HepG2 (cell line): ENCODE results near the gene PDGFB. TPM values are rescaled to one million over a fixed set of nuclear protein-coding genes. Genes with fewer than 3 reads are reported as not detected.
A peak's percentile ranks its signal among the peaks of the same experiment; 100 is the strongest.

Experiments
- BRD4 ChIP-seq: sonication (generic); formaldehyde crosslinking; IDR thresholded peaks from 2 replicates; pipeline ENCODE4 v1.4.0; 2020; ENCODE audit warnings: missing genetic modification reagents
- ELF4 ChIP-seq: sonication (generic); formaldehyde crosslinking; IDR thresholded peaks from 2 replicates; pipeline ENCODE4 v1.5.0; 2020; ENCODE audit warnings: missing genetic modification reagents, mild to moderate bottlenecking, moderate library complexity, borderline replicate concordance
- KLF13 ChIP-seq: sonication (generic); formaldehyde crosslinking; IDR thresholded peaks from 2 replicates; pipeline ENCODE4 v1.4.0; 2020; ENCODE audit warnings: mild to moderate bottlenecking, missing genetic modification reagents
- PITX1 ChIP-seq: sonication (generic); formaldehyde crosslinking; IDR thresholded peaks from 2 replicates; pipeline ENCODE4 v1.5.1; 2020; ENCODE audit warnings: mild to moderate bottlenecking, missing genetic modification reagents
- SMAD1 ChIP-seq: sonication (generic); formaldehyde crosslinking; IDR thresholded peaks from 2 replicates; pipeline ENCODE4 v1.4.0; 2020; ENCODE audit warnings: missing genetic modification reagents, low read depth, mild to moderate bottlenecking, borderline replicate concordance
- SOX5 ChIP-seq: IDR thresholded peaks from 2 replicates; pipeline ENCODE4 v1.6.1; 2016; ENCODE audit warnings: borderline replicate concordance
- SP2 ChIP-seq: sonication (generic); formaldehyde crosslinking; IDR thresholded peaks from 2 replicates; pipeline ENCODE4 v1.5.1; 2020; ENCODE audit warnings: mild to moderate bottlenecking, missing genetic modification reagents
- STAG1 ChIP-seq: sonication (generic); formaldehyde crosslinking; IDR thresholded peaks from 2 replicates; pipeline ENCODE4 v1.4.0; 2020; ENCODE audit warnings: missing genetic modification reagents
- TSC22D2 ChIP-seq: sonication (generic); formaldehyde crosslinking; IDR thresholded peaks from 2 replicates; pipeline ENCODE4 v1.5.1; 2020; ENCODE audit warnings: missing genetic modification reagents, mild to moderate bottlenecking, borderline replicate concordance
- YEATS2 ChIP-seq: sonication (generic); formaldehyde crosslinking; IDR thresholded peaks from 2 replicates; pipeline ENCODE4 v1.4.0; 2020; ENCODE audit warnings: missing genetic modification reagents, borderline replicate concordance
- ZIK1 ChIP-seq: sonication (generic); formaldehyde crosslinking; IDR thresholded peaks from 2 replicates; pipeline ENCODE4 v1.5.0; 2020; ENCODE audit warnings: mild to moderate bottlenecking, low read depth, missing genetic modification reagents, borderline replicate concordance
- ZMYM2 ChIP-seq: sonication (generic); formaldehyde crosslinking; IDR thresholded peaks from 2 replicates; pipeline ENCODE4 v1.8.0; 2022; ENCODE audit warnings: mild to moderate bottlenecking, missing genetic modification reagents
- ZNF20 ChIP-seq: sonication (generic); formaldehyde crosslinking; IDR thresholded peaks from 2 replicates; pipeline ENCODE4 v1.4.0; 2020; ENCODE audit warnings: mild to moderate bottlenecking, moderate library complexity, missing genetic modification reagents
- ZNF451 ChIP-seq: sonication (generic); formaldehyde crosslinking; IDR thresholded peaks from 2 replicates; pipeline ENCODE4 v1.5.0; 2020; ENCODE audit warnings: mild to moderate bottlenecking, missing genetic modification reagents
- ZNF687 ChIP-seq: sonication (generic); formaldehyde crosslinking; IDR thresholded peaks from 2 replicates; pipeline ENCODE4 v1.5.1; 2020; ENCODE audit warnings: mild to moderate bottlenecking, missing genetic modification reagents, moderate library complexity
- ZNF746 ChIP-seq: sonication (generic); formaldehyde crosslinking; IDR thresholded peaks from 2 replicates; pipeline ENCODE4 v1.8.0; 2022; ENCODE audit warnings: mild to moderate bottlenecking, missing genetic modification reagents
- ZNF75D ChIP-seq: sonication (generic); formaldehyde crosslinking; IDR thresholded peaks from 2 replicates; pipeline ENCODE4 v1.8.1; 2023; ENCODE audit warnings: missing genetic modification reagents, mild to moderate bottlenecking, borderline replicate concordance
- ZNF781 ChIP-seq: sonication (generic); formaldehyde crosslinking; IDR thresholded peaks from 2 replicates; pipeline ENCODE4 v1.5.1; 2020; ENCODE audit warnings: borderline replicate concordance, mild to moderate bottlenecking, missing genetic modification reagents; ENCODE audit errors: not compliant biosample characterization
- ZNF841 ChIP-seq: sonication (generic); formaldehyde crosslinking; IDR thresholded peaks from 2 replicates; pipeline ENCODE4 v1.8.1; 2023; ENCODE audit warnings: missing genetic modification reagents, borderline replicate concordance
- ZSCAN12 ChIP-seq: sonication (generic); formaldehyde crosslinking; IDR thresholded peaks from 2 replicates; pipeline ENCODE4 v1.9.0; 2021; ENCODE audit warnings: mild to moderate bottlenecking, missing genetic modification reagents
- polyA plus RNA-seq, 8 experiments: library from polyadenylated mRNA; depleted of rRNA in 3 of 8; stranded (reverse) in 7 of 8; unstranded in 1 of 8; fragments of >200 nt; fragmentation: Illumina TruSeq in 4 of 8; extraction: Trizol in 4 of 8; gene quantifications; 2 replicates each; pipeline versions ENCODE4 v1.2.1 to v1.2.3, GENCODE V29; 2011 to 2016; ENCODE audit warnings: low read depth in 4 of 8, missing spikeins in 1 of 8, mixed read lengths in 1 of 8; ENCODE audit not compliant: insufficient read depth in 1 of 8
- total RNA-seq, 5 experiments: library from RNA; depleted of rRNA; stranded (reverse); fragments of >200 nt; fragmentation: Illumina TruSeq; extraction: Trizol; gene quantifications; 2 replicates each; pipeline ENCODE4 v1.2.3, GENCODE V29; 2016; ENCODE audit warnings: low read depth in 1 of 5
- TF ChIP-seq, protein P1 (sequence below): sonication (generic); formaldehyde crosslinking; IDR thresholded peaks from 2 replicates; pipeline ENCODE4 v1.5.0; 2020; ENCODE audit warnings: mild to moderate bottlenecking, low read depth, missing genetic modification reagents, borderline replicate concordance
- TF ChIP-seq, protein P2 (sequence below): sonication (generic); formaldehyde crosslinking; IDR thresholded peaks from 2 replicates; pipeline ENCODE4 v1.9.0; 2021; ENCODE audit warnings: missing genetic modification reagents, borderline replicate concordance

Gene PDGFB
- total and polyA plus RNA-seq, 2 of the 13 experiments (the other 11 are each of a cell fraction or from before 2014, with no cell fraction given), result 1.4 to 10.1 TPM

GRCh38 chr22:39230261-39231196, 14.3 kb downstream of the PDGFB start (continued):
- TF ChIP-seq BRD4 (no peak), KLF13 (CRISPR knock-in tag) (no peak), ZNF20 (CRISPR knock-in tag) (no peak), ZNF687 (CRISPR knock-in tag) (peak; percentile 94), TSC22D2 (no peak), ZNF451 (CRISPR knock-in tag) (no peak), PITX1 (peak; percentile 85), SP2 (CRISPR knock-in tag) (no peak), ZNF746 (CRISPR knock-in tag) (peak; percentile 68; the same call in 1 of the 2 replicates), ZMYM2 (CRISPR knock-in tag) (no peak), ELF4 (peak; percentile 86), ZNF841 (CRISPR knock-in tag) (no peak), ZSCAN12 (CRISPR knock-in tag) (no peak), ZIK1 (CRISPR knock-in tag) (no peak), SOX5 (peak; percentile 99), ZNF781 (CRISPR knock-in tag) (no peak), YEATS2 (CRISPR knock-in tag) (peak; percentile 48; the same call in 1 of the 2 replicates), STAG1 (CRISPR knock-in tag) (no peak; the same call in 1 of the 2 replicates), ZNF75D (CRISPR knock-in tag) (no peak), SMAD1 (CRISPR knock-in tag) (0 out of 2 replicates have a peak, but pooled peaks have one; percentile 40)
- TF ChIP-seq, protein P1, sequence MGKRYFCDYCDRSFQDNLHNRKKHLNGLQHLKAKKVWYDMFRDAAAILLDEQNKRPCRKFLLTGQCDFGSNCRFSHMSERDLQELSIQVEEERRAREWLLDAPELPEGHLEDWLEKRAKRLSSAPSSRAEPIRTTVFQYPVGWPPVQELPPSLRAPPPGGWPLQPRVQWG, result no peak
- TF ChIP-seq, protein P2, sequence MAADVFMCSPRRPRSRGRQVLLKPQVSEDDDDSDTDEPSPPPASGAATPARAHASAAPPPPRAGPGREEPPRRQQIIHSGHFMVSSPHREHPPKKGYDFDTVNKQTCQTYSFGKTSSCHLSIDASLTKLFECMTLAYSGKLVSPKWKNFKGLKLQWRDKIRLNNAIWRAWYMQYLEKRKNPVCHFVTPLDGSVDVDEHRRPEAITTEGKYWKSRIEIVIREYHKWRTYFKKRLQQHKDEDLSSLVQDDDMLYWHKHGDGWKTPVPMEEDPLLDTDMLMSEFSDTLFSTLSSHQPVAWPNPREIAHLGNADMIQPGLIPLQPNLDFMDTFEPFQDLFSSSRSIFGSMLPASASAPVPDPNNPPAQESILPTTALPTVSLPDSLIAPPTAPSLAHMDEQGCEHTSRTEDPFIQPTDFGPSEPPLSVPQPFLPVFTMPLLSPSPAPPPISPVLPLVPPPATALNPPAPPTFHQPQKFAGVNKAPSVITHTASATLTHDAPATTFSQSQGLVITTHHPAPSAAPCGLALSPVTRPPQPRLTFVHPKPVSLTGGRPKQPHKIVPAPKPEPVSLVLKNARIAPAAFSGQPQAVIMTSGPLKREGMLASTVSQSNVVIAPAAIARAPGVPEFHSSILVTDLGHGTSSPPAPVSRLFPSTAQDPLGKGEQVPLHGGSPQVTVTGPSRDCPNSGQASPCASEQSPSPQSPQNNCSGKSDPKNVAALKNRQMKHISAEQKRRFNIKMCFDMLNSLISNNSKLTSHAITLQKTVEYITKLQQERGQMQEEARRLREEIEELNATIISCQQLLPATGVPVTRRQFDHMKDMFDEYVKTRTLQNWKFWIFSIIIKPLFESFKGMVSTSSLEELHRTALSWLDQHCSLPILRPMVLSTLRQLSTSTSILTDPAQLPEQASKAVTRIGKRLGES (CRISPR knock-in tag), result no peak
